Endothelial cell of umbilical vein (primary cell): ENCODE data around the gene TEN1. TPM values are rescaled to one million over a fixed set of nuclear protein-coding genes. Genes with fewer than 3 reads are reported as not detected.

Experiments
- BruUV-seq: library from RNA; stranded (reverse); fragments of 400-500 nt; replicated peaks from 2 replicates; lab custom pipeline; 2021; lab: Mats Ljungman, UMichigan
- CTCF ChIA-PET: fragments of 300-600, 350-600 bp; sonication (Branson Sonifier 250); formaldehyde crosslinking; loops from one replicate; lab custom pipeline; 2021; ENCODE audit warnings: antibody characterized with exemption, inconsistent platforms; lab: Charles Lee
- POLR2A ChIA-PET: fragments of 300-600, 350-600 bp; sonication (Branson Sonifier 250); formaldehyde crosslinking; loops from one replicate; lab custom pipeline; 2021; ENCODE audit warnings: antibody characterized with exemption, inconsistent platforms; lab: Charles Lee
- DNase-seq: peaks from one replicate; pipeline ENCODE4 v3.0.0-alpha.2; 2011; ENCODE audit warnings: low read depth, low spot score
- FAIRE-seq: peaks from 2 replicates; lab custom pipeline; 2011; peaks lifted over from hg19 to GRCh38; lab: Jason Lieb, UNC
- H2AFZ ChIP-seq: 2 replicates; pipeline ENCODE4 v1.6.0; 2012; ENCODE audit warnings: low read depth, low read length, control low read depth, inconsistent platforms
- H3K27ac ChIP-seq: 2 replicates; pipeline ENCODE4 v1.5.1; 2011; ENCODE audit warnings: low read depth, mild to moderate bottlenecking, control low read depth, low read length, moderate library complexity; ENCODE audit not compliant: insufficient read depth
- H3K27me3 ChIP-seq, 2 experiments: 2 replicates each; pipeline versions ENCODE4 v1.6.0 to v1.6.1; 2011; ENCODE audit warnings: low read length in 2 of 2, mixed read lengths in 1 of 2; ENCODE audit not compliant: control insufficient read depth in 2 of 2, insufficient read depth in 2 of 2
- H3K36me3 ChIP-seq, 2 experiments: 2 replicates in 1 of 2; 3 replicates in 1 of 2; pipeline ENCODE4 v1.5.1; 2011; ENCODE audit warnings: low read length in 2 of 2, mild to moderate bottlenecking in 1 of 2, moderate library complexity in 1 of 2; ENCODE audit not compliant: control insufficient read depth in 2 of 2, insufficient read depth in 2 of 2; ENCODE audit errors: extremely low read depth in 1 of 2
- H3K4me1 ChIP-seq: 3 replicates; pipeline ENCODE4 v1.5.1; 2011; ENCODE audit warnings: mild to moderate bottlenecking, low read length; ENCODE audit not compliant: control insufficient read depth, insufficient read depth; ENCODE audit errors: extremely low read depth
- H3K4me2 ChIP-seq: 2 replicates; pipeline ENCODE4 v1.6.1; 2011; ENCODE audit warnings: low read length, control low read depth, mixed read lengths; ENCODE audit not compliant: insufficient read depth
- H3K4me3 ChIP-seq, 3 experiments: fragments of 200-600 bp in 1 of 3; sonication (generic), shearing (Covaris generic) in 1 of 3; replicated peaks in 1 of 3; 2 replicates each; pipeline ENCODE4 v1.5.1; 2011 to 2016; ENCODE audit warnings: control low read depth in 3 of 3, low read length in 3 of 3, mild to moderate bottlenecking in 2 of 3, inconsistent platforms in 1 of 3, low read depth in 1 of 3, moderate library complexity in 1 of 3; ENCODE audit not compliant: insufficient read depth in 1 of 3
- H3K79me2 ChIP-seq: 2 replicates; pipeline ENCODE4 v1.6.0; 2012; ENCODE audit warnings: low read length, inconsistent platforms; ENCODE audit not compliant: control insufficient read depth, insufficient read depth
- H3K9ac ChIP-seq: replicated peaks from 2 replicates; pipeline ENCODE3; 2011; ENCODE audit warnings: low read length, control low read depth; ENCODE audit not compliant: insufficient read depth; ENCODE audit errors: extremely low read depth
- H3K9me1 ChIP-seq: replicated peaks from 3 replicates; pipeline ENCODE4 v1.6.0; 2011; ENCODE audit warnings: mild to moderate bottlenecking, low read length; ENCODE audit not compliant: control insufficient read depth, insufficient read depth; ENCODE audit errors: extremely low read depth
- H3K9me3 ChIP-seq: replicated peaks from 2 replicates; pipeline ENCODE4 v1.5.1; 2012; ENCODE audit warnings: low read length, inconsistent platforms; ENCODE audit not compliant: control insufficient read depth, insufficient read depth
- H4K20me1 ChIP-seq: replicated peaks from 2 replicates; pipeline ENCODE3; 2011; ENCODE audit warnings: mild to moderate bottlenecking, low read length; ENCODE audit not compliant: control insufficient read depth, insufficient read depth; ENCODE audit errors: extremely low read depth
- EZH2 ChIP-seq: IDR thresholded peaks from 2 replicates; pipeline ENCODE4 v1.6.1; 2012; ENCODE audit warnings: borderline replicate concordance, low read depth, mild to moderate bottlenecking, moderate library complexity, low read length, inconsistent platforms; ENCODE audit not compliant: severe bottlenecking
- FOS ChIP-seq: IDR thresholded peaks from 2 replicates; pipeline ENCODE4 v1.6.1; 2011; ENCODE audit warnings: mild to moderate bottlenecking, low read length, moderate library complexity, borderline replicate concordance; ENCODE audit not compliant: insufficient read depth
- GATA2 ChIP-seq: IDR thresholded peaks from 2 replicates; pipeline ENCODE4 v1.7.0; 2011; ENCODE audit warnings: low read depth, mild to moderate bottlenecking, moderate library complexity, mixed read lengths, low read length; ENCODE audit not compliant: insufficient read length, insufficient read depth
- JUN ChIP-seq: IDR thresholded peaks from 2 replicates; pipeline ENCODE4 v1.6.1; 2011; ENCODE audit warnings: borderline replicate concordance, low read depth; ENCODE audit not compliant: insufficient read length, insufficient read depth
- MYC ChIP-seq: IDR thresholded peaks from one replicate; pipeline ENCODE4 v1.6.1; 2011; ENCODE audit warnings: mild to moderate bottlenecking, low read depth, low read length
- POLR2A ChIP-seq: IDR thresholded peaks from 2 replicates; pipeline ENCODE4 v1.6.1; 2012; ENCODE audit warnings: low read depth, mild to moderate bottlenecking, control low read depth, low read length
- POLR2AphosphoS5 ChIP-seq: IDR thresholded peaks from 2 replicates; pipeline ENCODE4 v1.6.1; 2012; ENCODE audit warnings: low read depth, mild to moderate bottlenecking, control low read depth, low read length, moderate library complexity; ENCODE audit not compliant: insufficient read depth
- dilution Hi-C: fragments of 300-500 bp; cut with MboI; formaldehyde crosslinking; loops from one replicate; pipeline ENCODE4 v1.15.0; 2019; ENCODE audit warnings: low sequenced_read_pairs; ENCODE audit not compliant: extremely low pct_ligation_motif_present
- intact Hi-C: fragments of 100-400 bp; cut with micrococcal nuclease; formaldehyde crosslinking; loops from one replicate; pipeline ENCODE4 v1.10.0; 2022
- polyA plus RNA-seq, 4 experiments: library from polyadenylated mRNA; depleted of rRNA in 3 of 4; stranded (reverse) in 3 of 4; unstranded in 1 of 4; fragments of >200 nt; gene quantifications; 2 replicates each; pipeline versions ENCODE4 v1.2.1 to v1.2.3, GENCODE V29; 2011 to 2012; ENCODE audit warnings: missing spikeins in 1 of 4
- total RNA-seq: library from RNA; stranded (reverse); gene quantifications from 2 replicates; pipeline ENCODE4 v1.2.3, GENCODE V29; 2021
- TF ChIP-seq, protein P1 (sequence below): IDR thresholded peaks from 2 replicates; pipeline ENCODE4 v1.6.1; 2011; ENCODE audit not compliant: insufficient read depth, insufficient read length
- TF ChIP-seq, protein P2 (sequence below), 2 donors: IDR thresholded peaks; 1 replicate in 1 of 2; 2 replicates in 1 of 2; pipeline ENCODE4 v1.5.1; 2011; ENCODE audit warnings: low read length in 2 of 2, mild to moderate bottlenecking in 2 of 2, moderate library complexity in 2 of 2, control low read depth in 1 of 2, inconsistent platforms in 1 of 2, low read depth in 1 of 2; ENCODE audit not compliant: insufficient read depth in 1 of 2; ENCODE audit errors: extremely low read depth in 1 of 2

Gene TEN1
- total and polyA plus RNA-seq, 2 donors (not counting 3 experiments of a cell fraction or from before 2014, with no cell fraction given) = 18.8 to 29.0 TPM

DNA sequence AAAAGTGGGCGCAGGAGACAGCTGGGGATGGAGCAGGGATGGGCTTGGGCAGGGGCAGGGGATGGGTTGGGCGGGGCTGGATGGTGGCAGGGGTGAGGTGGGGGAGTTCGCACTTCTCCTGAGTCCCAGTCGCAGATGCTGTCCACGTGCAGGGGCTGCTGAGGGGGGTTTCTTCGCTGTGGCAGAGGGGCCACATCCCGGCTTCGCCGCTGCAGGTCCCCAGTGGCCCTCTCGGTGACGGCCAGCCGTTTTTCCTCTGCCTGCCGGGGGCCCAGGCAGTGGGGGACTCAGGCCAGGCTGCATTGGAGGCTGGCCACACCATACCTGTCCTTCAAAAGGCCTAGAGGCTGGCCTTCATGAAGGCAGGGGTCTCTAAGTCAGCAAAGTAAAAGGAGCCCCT, 39.8 kb downstream of the TEN1 start:
- intact Hi-C loops = loop anchor here (10.0 kb wide), 2 partner anchors 166 to 256 kb away; no protein-coding TSS in a partner anchor
- CTCF ChIA-PET = interaction anchor here (1.0 to 1.5 kb wide), 6 partner anchors 9 to 163 kb away, joined by 3 to 9 read pairs (median 4); partner anchors contain the start of gene CDK3
- Histone ChIP-seq H3K4me1 (no peaks in the 10 kb centered on the region), H3K4me2 (no peak overlapping the region), H3K4me3 (no peak overlapping the region), H3K9me1 (no peaks in the 10 kb centered on the region), H2AFZ (no peak overlapping the region), H3K27me3 (no peaks in the 10 kb centered on the region), H3K79me2 (no peaks in the 10 kb centered on the region), H3K9ac (no peak overlapping the region), H3K9me3 (no peaks in the 10 kb centered on the region), H3K27ac (no peak overlapping the region), H3K36me3 (no peaks in the 10 kb centered on the region), H4K20me1 (no peaks in the 10 kb centered on the region)
- no peak for TF ChIP-seq EZH2
- TF ChIP-seq MYC = no peak
- TF ChIP-seq FOS = no peak
- no peak for TF ChIP-seq GATA2
- TF ChIP-seq, protein P1, sequence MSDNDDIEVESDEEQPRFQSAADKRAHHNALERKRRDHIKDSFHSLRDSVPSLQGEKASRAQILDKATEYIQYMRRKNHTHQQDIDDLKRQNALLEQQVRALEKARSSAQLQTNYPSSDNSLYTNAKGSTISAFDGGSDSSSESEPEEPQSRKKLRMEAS = no peak
- TF ChIP-seq, protein P2, sequence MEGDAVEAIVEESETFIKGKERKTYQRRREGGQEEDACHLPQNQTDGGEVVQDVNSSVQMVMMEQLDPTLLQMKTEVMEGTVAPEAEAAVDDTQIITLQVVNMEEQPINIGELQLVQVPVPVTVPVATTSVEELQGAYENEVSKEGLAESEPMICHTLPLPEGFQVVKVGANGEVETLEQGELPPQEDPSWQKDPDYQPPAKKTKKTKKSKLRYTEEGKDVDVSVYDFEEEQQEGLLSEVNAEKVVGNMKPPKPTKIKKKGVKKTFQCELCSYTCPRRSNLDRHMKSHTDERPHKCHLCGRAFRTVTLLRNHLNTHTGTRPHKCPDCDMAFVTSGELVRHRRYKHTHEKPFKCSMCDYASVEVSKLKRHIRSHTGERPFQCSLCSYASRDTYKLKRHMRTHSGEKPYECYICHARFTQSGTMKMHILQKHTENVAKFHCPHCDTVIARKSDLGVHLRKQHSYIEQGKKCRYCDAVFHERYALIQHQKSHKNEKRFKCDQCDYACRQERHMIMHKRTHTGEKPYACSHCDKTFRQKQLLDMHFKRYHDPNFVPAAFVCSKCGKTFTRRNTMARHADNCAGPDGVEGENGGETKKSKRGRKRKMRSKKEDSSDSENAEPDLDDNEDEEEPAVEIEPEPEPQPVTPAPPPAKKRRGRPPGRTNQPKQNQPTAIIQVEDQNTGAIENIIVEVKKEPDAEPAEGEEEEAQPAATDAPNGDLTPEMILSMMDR (IDR thresholded peaks at IDR 0.05; ENCODE audit: extremely low read depth in 1 of 2, insufficient read depth in 1 of 2, low read depth in 1 of 2, low read length in 2 of 2) = no peak
- TF ChIP-seq POLR2A = no peak
- no peak for TF ChIP-seq POLR2AphosphoS5
- no peak for TF ChIP-seq JUN
- DNase-seq (no peak), FAIRE-seq (no peak)
- dilution Hi-C loops = no loop called here
- POLR2A ChIA-PET = no interaction called here
- BruUV-seq = no TSS peak
